GM19035 (cell line): ENCODE data around the gene ANKRD31.
"Not testable (repeated sequence)": the region's sequence is repeated elsewhere in the genome, so short reads cannot be mapped to it uniquely, and the experiment has no call there.

Source experiments
- ATAC-seq: cut with Tn5 transposase; IDR thresholded peaks from one replicate; pipeline ENCODE4 v1.9.1; 2021; ENCODE audit not compliant: unreplicated experiment

ANKRD31 gene

GRCh38 chr5:75235711-75236110, 967 bp downstream of the ANKRD31 start:
- ATAC-seq, result no peak

GRCh38 chr5:75234251-75234650, 2.4 kb downstream of the ANKRD31 start:
- no peak for ATAC-seq

GRCh38 chr5:75226916-75227315, 9.8 kb downstream of the ANKRD31 start:
- no peak for ATAC-seq

- no peak for ATAC-seq
Measured at GRCh38 chr5:75225506-75225905, 11.2 kb downstream of the ANKRD31 start.

- not testable (repeated sequence) for ATAC-seq
Measured at GRCh38 chr5:75220787-75221186, 15.9 kb downstream of the ANKRD31 start.

GRCh38 chr5:75214928-75215327, 21.8 kb downstream of the ANKRD31 start:
- no peak for ATAC-seq

- no peak for ATAC-seq
Measured at GRCh38 chr5:75214409-75214808, 22.3 kb downstream of the ANKRD31 start.

- no peak for ATAC-seq
Measured at GRCh38 chr5:75203604-75204003, 33.1 kb downstream of the ANKRD31 start.

GRCh38 chr5:75202935-75203334, 33.7 kb downstream of the ANKRD31 start:
- no peak for ATAC-seq

GRCh38 chr5:75200776-75201175, 35.9 kb downstream of the ANKRD31 start:
- ATAC-seq, result no peak

GRCh38 chr5:75199946-75200345, 36.7 kb downstream of the ANKRD31 start:
- ATAC-seq, result no peak

- no peak for ATAC-seq
Measured at GRCh38 chr5:75199071-75199470, 37.6 kb downstream of the ANKRD31 start.

- no peak for ATAC-seq
Measured at GRCh38 chr5:75197745-75198144, 38.9 kb downstream of the ANKRD31 start.

GRCh38 chr5:75192804-75193203, 43.9 kb downstream of the ANKRD31 start:
- no peak for ATAC-seq

GRCh38 chr5:75192264-75192663, 44.4 kb downstream of the ANKRD31 start:
- ATAC-seq, result no peak

GRCh38 chr5:75190227-75190626, 46.5 kb downstream of the ANKRD31 start:
- no peak for ATAC-seq

GRCh38 chr5:75189353-75189752, 47.3 kb downstream of the ANKRD31 start:
- no peak for ATAC-seq

GRCh38 chr5:75185763-75186162, 50.9 kb downstream of the ANKRD31 start:
- ATAC-seq, result no peak

GRCh38 chr5:75176009-75176408, 60.7 kb downstream of the ANKRD31 start:
- ATAC-seq, result not testable (repeated sequence)

GRCh38 chr5:75174872-75175271, 61.8 kb downstream of the ANKRD31 start:
- ATAC-seq, result not testable (repeated sequence)

- ATAC-seq, result no peak
Measured at GRCh38 chr5:75169516-75169915, 67.2 kb downstream of the ANKRD31 start.

GRCh38 chr5:75168026-75168735, 68.5 kb downstream of the ANKRD31 start:
- ATAC-seq, result no peak

- no peak for ATAC-seq
Measured at GRCh38 chr5:75167345-75167744, 69.3 kb downstream of the ANKRD31 start.
